ENCODE data around the gene MCIDAS. TPM values are rescaled to one million over a fixed set of nuclear protein-coding genes. Genes with fewer than 3 reads are reported as not detected.

MCIDAS gene
- polyA plus RNA-seq, 1 experiment, result not detected

DNA sequence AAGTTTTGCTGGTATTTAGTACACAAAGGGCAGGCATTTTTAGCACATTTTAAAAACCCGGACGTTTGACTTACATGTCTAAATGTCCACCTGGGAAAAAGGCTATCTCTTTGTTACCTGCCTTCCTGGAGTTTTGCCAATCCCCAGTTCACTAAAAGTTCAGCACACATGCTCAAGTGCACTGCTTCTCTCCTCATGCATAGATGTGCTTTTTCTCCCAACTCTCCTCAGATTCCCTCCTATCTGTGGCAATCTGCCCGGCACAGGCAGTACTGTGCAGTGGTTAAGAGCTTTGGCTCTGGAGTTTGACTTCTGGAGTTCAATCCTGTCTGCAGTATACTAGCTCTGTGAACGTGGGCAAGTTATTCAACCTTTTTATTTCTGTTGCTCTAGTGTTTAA lies 14.6 kb upstream of the MCIDAS start:
- CTCF ChIA-PET, result no interaction called here
- no peak for DNase-seq (ENCODE audit: low read depth, low spot score)
- TF ChIP-seq, protein P1, sequence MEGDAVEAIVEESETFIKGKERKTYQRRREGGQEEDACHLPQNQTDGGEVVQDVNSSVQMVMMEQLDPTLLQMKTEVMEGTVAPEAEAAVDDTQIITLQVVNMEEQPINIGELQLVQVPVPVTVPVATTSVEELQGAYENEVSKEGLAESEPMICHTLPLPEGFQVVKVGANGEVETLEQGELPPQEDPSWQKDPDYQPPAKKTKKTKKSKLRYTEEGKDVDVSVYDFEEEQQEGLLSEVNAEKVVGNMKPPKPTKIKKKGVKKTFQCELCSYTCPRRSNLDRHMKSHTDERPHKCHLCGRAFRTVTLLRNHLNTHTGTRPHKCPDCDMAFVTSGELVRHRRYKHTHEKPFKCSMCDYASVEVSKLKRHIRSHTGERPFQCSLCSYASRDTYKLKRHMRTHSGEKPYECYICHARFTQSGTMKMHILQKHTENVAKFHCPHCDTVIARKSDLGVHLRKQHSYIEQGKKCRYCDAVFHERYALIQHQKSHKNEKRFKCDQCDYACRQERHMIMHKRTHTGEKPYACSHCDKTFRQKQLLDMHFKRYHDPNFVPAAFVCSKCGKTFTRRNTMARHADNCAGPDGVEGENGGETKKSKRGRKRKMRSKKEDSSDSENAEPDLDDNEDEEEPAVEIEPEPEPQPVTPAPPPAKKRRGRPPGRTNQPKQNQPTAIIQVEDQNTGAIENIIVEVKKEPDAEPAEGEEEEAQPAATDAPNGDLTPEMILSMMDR (IDR thresholded peaks at IDR 0.05; ENCODE audit: low read depth, low read length), result no peak
- Histone ChIP-seq H3K27ac (ENCODE audit: low read depth, low read length) (no peak overlapping the region), H3K4me3 (ENCODE audit: low read depth, low read length) (no peak overlapping the region), H3K9me3 (ENCODE audit: control insufficient read depth, insufficient read depth, low read length) (no peaks in the 10 kb centered on the region; the same call in 1 of the 2 replicates), H3K27me3 (ENCODE audit: control insufficient read depth, insufficient read depth, low read length) (peaks cover 57% of the 10 kb centered on the region)
- POLR2A ChIA-PET, result no interaction called here

DNA sequence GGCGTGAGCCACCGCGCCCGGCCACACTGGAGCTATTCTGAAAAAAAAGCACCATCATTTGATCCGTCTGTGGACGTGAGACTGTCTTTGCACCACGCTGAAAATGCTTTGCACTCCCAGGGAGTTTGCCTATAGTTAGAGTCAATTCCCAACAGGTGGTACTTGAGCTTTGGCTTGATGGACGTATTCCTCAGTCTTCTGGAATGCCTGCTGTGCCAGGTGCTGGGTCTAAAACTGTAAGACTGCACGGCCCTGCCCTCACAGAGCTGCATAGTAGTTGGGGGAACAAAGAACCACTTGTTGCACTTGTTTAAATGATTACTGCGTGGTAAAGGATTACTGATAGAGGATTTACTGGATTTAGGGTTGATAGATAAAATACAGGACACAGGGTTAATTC lies 9.7 kb upstream of the MCIDAS start:
- POLR2A ChIA-PET, result no interaction called here
- TF ChIP-seq, protein P1 (IDR thresholded peaks at IDR 0.05; ENCODE audit: low read depth, low read length), result no peak
- H3K27ac ChIP-seq (ENCODE audit: low read depth, low read length), result no peak overlapping the region
- no peaks in the 10 kb centered on the region; the same call in 1 of the 2 replicates for H3K9me3 ChIP-seq (ENCODE audit: control insufficient read depth, insufficient read depth, low read length)
- peaks cover 68% of the 10 kb centered on the region for H3K27me3 ChIP-seq (ENCODE audit: control insufficient read depth, insufficient read depth, low read length)
- DNase-seq (ENCODE audit: low read depth, low spot score), result no peak
- CTCF ChIA-PET, result no interaction called here
- H3K4me3 ChIP-seq (ENCODE audit: low read depth, low read length), result no peak overlapping the region

DNA sequence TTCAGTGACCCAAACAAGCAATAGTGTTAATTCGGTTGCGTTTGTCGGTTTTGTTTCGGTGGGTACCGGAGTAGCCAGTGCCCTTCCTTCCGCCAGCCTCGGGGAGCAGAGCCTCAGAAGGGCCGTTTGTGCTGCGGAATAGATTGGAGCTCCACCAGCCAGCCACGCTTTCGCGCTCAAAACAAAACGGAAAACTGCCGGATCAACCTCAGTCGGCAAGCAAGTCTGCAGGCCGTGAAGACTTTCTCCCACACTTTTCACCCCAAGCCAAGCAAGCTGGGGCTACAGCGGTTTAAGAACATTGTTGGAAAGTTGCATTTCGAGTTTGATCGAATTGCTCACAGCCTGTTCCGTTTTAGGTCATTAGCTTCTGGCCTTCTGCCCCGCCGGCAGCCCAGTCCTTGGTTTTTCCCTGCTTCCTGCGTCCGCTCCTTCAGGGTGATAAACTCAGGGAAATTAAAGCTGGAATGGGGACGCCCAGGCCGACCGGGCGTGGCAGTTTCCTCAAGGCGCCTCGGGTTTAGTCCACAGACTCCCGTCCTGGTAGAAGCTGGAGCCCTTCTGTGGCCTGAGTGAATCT lies 7.1 kb upstream of the MCIDAS start:
- POLR2A ChIA-PET, result no interaction called here
- H3K4me3 ChIP-seq (ENCODE audit: low read depth, low read length), result peak overlapping the region; percentile 52
- H3K27ac ChIP-seq (ENCODE audit: low read depth, low read length), result no peak overlapping the region
- peaks cover 77% of the 10 kb centered on the region for H3K27me3 ChIP-seq (ENCODE audit: control insufficient read depth, insufficient read depth, low read length)
- DNase-seq (ENCODE audit: low read depth, low spot score), result no peak
- CTCF ChIA-PET, result no interaction called here
- no peaks in the 10 kb centered on the region; the same call in 1 of the 2 replicates for H3K9me3 ChIP-seq (ENCODE audit: control insufficient read depth, insufficient read depth, low read length)
- TF ChIP-seq, protein P1 (IDR thresholded peaks at IDR 0.05; ENCODE audit: low read depth, low read length), result no peak

DNA sequence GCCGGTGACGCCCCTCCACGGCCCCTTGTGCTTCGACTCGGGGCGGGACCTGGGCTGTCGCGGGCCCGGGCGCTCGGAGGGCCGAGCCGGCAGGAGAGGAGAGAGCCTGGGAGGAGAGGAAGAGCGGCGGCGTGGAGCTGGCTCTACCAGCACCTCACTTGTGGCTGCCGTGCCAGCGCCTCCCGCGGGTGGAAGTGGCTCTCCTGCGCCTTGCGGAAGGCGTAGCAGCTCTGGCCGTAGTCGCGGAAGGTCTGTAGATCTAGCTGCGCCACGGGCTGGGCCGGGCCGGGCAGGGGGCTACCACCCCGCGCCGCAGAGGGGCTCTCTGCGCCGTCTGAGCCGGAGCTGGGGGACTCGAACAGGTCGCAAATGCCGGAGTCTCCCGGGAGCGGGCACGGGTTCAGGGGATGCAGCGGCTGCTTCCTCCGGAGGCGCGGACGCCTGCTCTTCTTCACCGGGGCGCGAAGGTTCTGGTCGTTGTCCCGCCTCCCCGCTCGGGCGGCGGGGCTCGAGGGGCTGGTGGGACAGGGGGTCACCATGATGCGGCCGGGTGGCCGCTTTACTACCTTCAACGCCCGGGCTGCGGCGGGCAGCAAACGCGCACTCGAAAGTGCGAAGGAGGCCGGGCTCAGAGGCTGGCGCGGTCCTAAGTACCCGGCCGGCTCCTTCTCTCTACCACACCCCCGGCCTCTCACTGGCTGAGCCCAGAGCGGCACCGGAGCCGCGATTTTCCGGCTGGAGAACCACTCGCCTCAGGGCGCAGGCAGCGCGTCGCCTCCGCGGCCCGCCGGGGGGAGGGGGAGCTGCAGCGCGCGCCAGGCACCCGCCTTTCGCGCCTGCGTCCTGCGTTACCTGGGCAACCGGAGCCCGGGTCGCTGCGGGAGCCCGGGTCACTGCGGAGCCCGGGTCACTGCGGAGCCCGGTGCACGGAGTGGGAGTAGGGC lies 6.1 kb upstream of the MCIDAS start, which contains the start of gene CCNO:
Gene CCNO (minus strand): TSS at position 624 of the 944 bp plus-strand sequence. CDS start 85 bp downstream, at position 539.
- CTCF ChIA-PET, result no interaction called here
- POLR2A ChIA-PET, result no interaction called here
- TF ChIP-seq, protein P1 (IDR thresholded peaks at IDR 0.05; ENCODE audit: low read depth, low read length), result no peak
- H3K4me3 ChIP-seq (ENCODE audit: low read depth, low read length), result peak within 1 kb of the TSS; percentile 52
- no peak for DNase-seq (ENCODE audit: low read depth, low spot score)
- no peak within 1 kb of the TSS for H3K27ac ChIP-seq (ENCODE audit: low read depth, low read length)
- no peaks in the 10 kb centered on the region; the same call in 1 of the 2 replicates for H3K9me3 ChIP-seq (ENCODE audit: control insufficient read depth, insufficient read depth, low read length)
- peaks cover 82% of the 10 kb centered on the region for H3K27me3 ChIP-seq (ENCODE audit: control insufficient read depth, insufficient read depth, low read length)
